ENCODE measurements around the gene TEDC1.

TEDC1 gene

DNA sequence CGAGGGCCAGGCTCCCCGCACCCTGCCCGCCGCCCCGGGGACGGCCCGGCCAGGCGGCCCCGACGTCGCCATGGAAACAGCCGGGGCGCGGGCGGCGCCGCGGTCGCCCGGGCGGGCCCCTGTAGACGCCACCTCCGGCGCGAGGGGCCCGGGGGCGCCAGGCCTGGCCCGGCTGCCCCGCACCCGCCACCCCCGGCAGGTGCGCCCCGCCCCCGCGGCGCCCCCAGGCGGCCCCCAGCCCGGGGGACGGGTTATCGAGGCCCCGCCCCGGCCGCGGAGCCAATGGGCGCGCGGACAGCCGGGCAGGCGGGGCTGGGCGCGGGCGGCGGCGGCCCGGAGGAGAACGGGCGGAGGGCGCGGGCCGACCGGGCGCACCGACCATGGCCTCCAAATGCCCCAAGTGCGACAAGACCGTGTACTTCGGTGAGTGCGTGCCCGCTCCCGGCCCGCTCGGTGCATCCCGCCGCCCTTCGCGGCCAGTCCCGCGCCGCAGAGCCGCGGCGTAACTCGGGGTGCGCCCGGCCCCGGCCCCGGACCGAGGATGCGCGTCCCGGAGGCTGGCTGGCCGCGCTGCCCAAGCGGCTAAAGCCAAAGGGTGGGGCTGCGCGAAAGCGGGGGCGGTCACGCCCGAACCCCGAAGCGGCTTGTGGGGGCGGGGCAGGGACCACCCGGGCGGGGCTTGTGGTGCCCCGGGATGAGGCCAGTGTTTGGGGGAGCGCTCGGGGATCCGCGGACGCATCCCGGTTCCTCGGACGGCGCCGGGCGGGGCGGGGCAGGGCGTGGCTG is 16.4 kb upstream of the TEDC1 start, which contains the start of gene CRIP2:
CRIP2 (plus strand) TSS at position 339 of the 786 bp plus-strand sequence; CDS start at position 381, 42 bp downstream.
- DNase-seq = no peak

GRCh38 chr14:105475269-105476096 is 15.6 kb upstream of the TEDC1 start:
- DNase-seq = no peak

DNA sequence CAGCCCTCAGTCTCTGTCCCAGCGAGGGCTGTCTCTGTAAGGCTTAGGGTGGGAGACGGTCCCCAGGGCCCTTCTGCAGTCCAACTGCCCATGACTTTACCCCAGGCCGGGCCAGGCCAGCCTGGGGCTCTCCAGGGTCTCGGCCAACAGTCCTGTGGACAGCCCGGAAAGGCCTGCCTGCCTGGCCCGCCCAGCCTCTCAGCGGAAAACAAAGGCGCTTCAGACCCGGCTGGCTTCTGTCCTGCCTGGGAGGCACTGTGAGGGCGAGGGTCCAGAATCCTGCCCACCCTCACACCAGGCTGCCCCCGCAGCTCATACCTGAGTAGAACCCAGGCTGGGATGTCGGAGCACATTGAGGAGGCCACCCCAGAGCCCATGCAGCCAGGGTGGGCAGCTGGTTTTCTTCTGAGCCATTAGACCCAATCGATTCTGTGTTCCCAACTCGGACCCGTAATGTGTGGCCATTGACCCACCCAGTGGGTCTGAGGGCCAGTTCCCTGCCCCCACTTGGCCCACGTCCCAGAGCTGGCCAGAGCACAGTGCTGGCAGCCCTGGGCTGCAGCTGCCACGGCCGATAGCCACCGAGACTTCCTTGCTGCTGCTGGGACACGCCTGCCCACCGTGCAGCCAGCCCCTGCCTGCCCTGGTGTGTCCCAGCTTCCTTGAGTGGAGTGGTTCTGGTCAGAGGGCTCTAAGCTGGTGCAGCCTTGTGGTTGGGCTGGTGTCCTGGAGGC is 14.8 kb upstream of the TEDC1 start:
- DNase-seq = no peak

- no peak for DNase-seq
These were observed 14.0 kb upstream of the TEDC1 start for GRCh38 chr14:105476831-105477659.

GRCh38 chr14:105477660-105478397 is 13.2 kb upstream of the TEDC1 start:
- no peak for DNase-seq

DNA sequence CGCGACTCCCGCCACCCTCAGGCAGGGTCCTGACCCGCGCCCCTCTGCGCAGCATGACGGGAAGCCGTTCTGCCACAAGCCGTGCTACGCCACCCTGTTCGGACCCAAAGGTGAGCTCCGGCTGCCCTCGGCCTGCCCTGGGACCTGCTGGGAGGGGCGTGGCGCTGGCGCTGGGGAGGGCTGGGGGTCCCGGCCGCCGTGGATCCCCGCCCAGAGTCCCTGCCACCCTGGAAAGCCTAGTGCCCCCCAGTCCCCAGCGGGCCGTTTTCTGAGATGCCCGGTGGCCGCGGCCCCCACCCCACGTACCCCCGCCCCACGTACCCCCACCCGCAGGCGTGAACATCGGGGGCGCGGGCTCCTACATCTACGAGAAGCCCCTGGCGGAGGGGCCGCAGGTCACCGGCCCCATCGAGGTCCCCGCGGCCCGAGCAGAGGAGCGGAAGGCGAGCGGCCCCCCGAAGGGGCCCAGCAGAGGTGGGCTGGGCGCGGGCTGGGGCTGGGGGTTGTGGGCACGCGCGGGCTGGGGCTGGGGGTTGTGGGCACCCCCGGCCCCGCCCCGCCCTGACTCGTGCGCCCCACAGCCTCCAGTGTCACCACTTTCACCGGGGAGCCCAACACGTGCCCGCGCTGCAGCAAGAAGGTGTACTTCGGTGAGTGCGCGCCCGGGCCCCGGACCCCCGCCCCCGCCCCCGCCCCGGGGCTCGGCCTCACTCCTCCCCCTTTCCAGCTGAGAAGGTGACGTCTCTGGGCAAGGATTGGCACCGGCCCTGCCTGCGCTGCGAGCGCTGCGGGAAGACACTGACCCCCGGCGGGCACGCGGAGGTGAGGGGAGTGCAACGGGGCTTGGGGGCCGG is 12.4 kb upstream of the TEDC1 start:
- DNase-seq = no peak

DNA sequence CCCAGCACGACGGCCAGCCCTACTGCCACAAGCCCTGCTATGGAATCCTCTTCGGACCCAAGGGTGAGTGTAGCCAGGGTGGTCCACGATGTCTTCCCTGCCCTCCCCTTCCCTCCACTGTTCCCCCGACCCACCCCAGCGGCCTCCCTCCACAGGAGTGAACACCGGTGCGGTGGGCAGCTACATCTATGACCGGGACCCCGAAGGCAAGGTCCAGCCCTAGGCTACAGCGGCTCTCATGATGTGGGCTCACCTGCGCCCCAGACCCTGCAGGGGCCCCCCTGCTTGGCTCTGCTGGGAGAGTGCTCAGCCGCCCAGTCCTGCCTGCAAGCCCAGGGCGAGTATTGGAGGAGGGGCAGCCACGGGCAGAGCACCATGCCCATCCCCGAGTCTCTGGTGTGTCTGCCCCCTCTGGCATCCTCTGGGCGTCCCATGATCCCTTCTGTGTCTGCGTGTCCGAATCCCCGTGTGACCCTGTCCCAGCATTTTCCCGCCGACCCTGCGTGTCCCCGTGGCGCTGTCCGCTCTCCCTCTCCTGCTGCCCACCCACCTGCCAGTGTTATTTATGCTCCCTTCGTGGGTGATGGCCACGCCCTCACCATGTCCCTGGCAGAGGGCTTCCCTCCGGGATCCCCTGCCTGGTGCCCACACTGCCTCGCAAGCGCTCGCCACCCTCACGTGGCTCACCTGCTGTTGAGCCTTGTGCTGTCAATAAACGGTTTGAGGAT is 11.5 kb upstream of the TEDC1 start:
- DNase-seq = no peak

GRCh38 chr14:105480199-105480746 is 10.8 kb upstream of the TEDC1 start:
- no peak for DNase-seq

DNA sequence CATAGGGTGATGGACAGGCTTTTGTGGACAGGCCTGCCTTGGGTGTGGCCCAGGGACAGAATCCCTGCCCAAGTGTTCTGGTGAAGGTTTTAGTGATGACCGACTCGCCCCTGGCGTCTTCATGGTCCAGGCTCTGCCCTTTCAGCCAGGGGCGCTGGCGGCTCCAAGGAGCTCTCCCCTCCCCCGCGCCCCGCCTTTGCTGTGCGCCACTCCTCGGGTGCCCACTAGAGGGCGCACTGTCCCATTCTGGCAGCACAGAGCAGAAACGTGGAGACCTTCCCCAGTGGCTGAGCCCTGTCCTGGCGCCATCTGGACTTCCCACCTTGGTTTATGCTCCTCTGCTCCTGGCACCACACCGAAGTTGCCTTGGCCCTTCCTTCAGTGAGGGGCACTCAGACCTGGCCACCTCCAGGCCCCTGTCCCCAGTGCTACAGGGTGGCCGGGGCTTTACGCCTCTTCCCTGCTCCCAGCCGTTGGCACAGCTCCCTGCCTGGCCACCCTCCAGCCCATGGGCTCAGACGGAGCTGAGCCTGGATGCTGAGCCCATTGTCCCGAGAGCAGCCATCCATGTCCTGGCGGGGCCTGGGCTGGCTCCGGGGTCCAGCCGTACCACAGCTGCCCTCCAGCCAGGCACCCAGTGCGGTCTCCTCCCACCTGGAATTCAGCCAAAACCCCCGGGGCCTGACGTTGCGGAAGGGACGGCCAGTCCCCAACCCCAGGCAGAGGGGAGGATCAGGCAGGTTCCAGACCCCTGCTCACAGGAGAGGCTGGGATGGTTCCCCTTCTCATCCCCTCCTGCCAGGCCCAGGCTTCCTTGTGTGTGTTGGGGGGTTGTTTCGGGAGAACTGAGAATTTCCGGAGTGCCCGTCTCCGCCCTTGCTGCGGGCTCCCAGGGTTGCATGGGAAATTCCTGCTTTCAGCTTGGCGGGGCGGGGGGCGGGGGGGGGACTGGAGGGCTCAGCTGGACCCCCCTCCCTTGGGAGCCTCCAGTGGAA is 9.9 kb upstream of the TEDC1 start:
- peak; percentile 95 to 96 for DNase-seq

GRCh38 chr14:105481886-105482457 is 9.1 kb upstream of the TEDC1 start:
- DNase-seq = peak; percentile 85 to 89

- no peak for DNase-seq
These were observed 8.4 kb upstream of the TEDC1 start for GRCh38 chr14:105482486-105483110.

GRCh38 chr14:105483300-105484068 is 7.6 kb upstream of the TEDC1 start:
- no peak for DNase-seq

DNA sequence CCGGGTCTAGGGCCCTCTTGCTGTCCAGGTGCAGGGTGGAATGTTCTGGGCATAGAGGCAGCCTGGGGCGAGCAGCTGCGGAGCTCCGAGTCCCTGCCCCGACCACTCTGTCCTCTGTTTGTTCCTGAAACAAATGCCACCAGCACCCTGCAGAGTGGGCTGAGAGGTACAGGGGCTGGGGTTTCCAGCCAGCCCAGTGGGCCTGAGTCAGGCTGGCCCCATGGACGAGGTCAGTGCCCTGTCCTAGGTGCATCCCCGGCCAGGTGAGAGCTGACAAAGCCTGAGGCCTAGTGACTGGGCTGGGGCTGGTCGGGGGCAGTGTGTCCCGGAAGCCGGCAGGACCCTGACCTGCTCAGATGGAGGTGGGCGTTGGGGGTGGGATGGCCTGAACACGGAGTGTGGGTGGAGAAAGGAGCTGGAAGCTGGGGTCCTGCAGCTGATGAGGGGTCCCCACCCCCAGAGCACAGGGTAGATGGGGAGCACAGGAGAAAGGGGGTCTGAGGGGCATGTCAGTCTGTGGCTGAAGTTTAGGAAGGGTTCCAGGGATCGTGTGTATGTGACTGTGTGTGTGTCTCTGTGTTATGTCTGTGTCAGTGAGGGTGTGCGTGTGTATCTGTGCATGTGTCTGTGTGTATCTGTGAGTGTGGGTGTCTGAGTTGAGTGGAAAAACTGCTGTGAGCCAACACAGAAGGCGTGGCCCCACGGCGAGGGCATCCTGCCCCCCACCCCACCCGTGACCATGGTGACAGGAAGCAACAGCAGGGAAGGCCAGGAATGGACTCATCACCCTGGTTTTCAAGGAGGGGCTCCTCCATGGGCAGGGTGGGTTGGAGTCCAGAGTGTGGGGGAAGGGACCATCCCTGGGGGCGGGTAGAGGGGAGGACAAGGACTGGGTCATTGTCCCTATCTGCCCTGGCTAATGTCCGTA is 6.7 kb upstream of the TEDC1 start:
- DNase-seq = no peak

- no peak for DNase-seq
These were observed 6.1 kb upstream of the TEDC1 start for GRCh38 chr14:105484997-105485393.

DNA sequence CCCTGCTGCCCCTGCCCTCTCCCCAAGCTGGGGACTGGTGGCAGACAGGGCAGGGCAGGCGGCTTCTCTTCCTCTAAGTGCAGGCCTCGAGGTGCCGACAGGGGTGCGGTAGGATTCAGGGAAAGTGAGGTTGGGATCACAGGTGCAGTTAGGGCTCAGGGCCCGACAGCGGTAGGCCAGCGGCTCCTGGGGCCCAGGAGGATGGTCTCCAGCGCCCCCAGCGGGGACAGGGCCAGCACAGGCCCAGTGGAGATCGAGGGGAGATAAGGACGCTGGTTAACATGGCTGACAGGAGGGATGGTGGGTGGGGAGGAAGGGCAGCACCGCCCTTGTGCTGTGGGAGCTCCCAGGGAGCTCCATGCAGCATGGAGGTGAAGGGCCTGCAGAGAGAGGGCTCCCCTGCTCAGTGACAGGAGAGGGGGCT is 5.3 kb upstream of the TEDC1 start:
- DNase-seq = no peak

Data from stimulated activated CD4-positive, alpha-beta T cell treated with anti-CD3 and anti-CD28 coated beads, Interleukin-2, amount 100 ng/mL, for 48 hours (primary cell).